Astrocyte (in vitro differentiated cells and primary cell): ENCODE measurements around the gene IRAG1. TPM values are rescaled to one million over a fixed set of nuclear protein-coding genes. Genes with fewer than 3 reads are reported as not detected.

ENCODE experiments used
- DNase-seq: peaks from one replicate; pipeline ENCODE4 v3.0.0-alpha.2; 2010; ENCODE audit warnings: low read depth
- FAIRE-seq: peaks from 2 replicates; lab custom pipeline; 2011; peaks lifted over from hg19 to GRCh38; lab: Jason Lieb, UNC
- H2AFZ ChIP-seq: 2 replicates; pipeline ENCODE4 v1.6.0; 2012; ENCODE audit warnings: low read depth, low read length, inconsistent platforms
- H3K27ac ChIP-seq: 2 replicates; pipeline ENCODE4 v1.5.1; 2011; ENCODE audit warnings: low read depth, low read length, inconsistent platforms
- H3K27me3 ChIP-seq: 2 replicates; pipeline ENCODE4 v1.6.0; 2011; ENCODE audit warnings: low read length, inconsistent platforms; ENCODE audit not compliant: insufficient read depth
- H3K36me3 ChIP-seq: 2 replicates; pipeline ENCODE4 v1.5.1; 2011; ENCODE audit warnings: low read length, inconsistent platforms; ENCODE audit not compliant: insufficient read depth
- H3K4me1 ChIP-seq: 2 replicates; pipeline ENCODE4 v1.5.1; 2011; ENCODE audit warnings: low read length, inconsistent platforms; ENCODE audit not compliant: insufficient read depth
- H3K4me2 ChIP-seq: 2 replicates; pipeline ENCODE4 v1.6.0; 2012; ENCODE audit warnings: low read length, inconsistent platforms
- H3K4me3 ChIP-seq: 2 replicates; pipeline ENCODE4 v1.5.1; 2011; ENCODE audit warnings: low read depth, mild to moderate bottlenecking, low read length, inconsistent platforms; ENCODE audit not compliant: insufficient read depth
- H3K79me2 ChIP-seq: 2 replicates; pipeline ENCODE4 v1.6.0; 2012; ENCODE audit warnings: mild to moderate bottlenecking, low read length, inconsistent platforms; ENCODE audit not compliant: insufficient read depth
- H3K9ac ChIP-seq: 2 replicates; pipeline ENCODE4 v1.6.0; 2012; ENCODE audit warnings: mild to moderate bottlenecking, low read length, inconsistent platforms
- H3K9me3 ChIP-seq: 2 replicates; pipeline ENCODE4 v1.5.1; 2012; ENCODE audit warnings: low read depth, mild to moderate bottlenecking, low read length, inconsistent platforms; ENCODE audit not compliant: insufficient read depth
- H4K20me1 ChIP-seq: 2 replicates; pipeline ENCODE4 v1.6.0; 2012; ENCODE audit warnings: low read length, inconsistent platforms; ENCODE audit not compliant: insufficient read depth
- H3K27ac Mint-ChIP-seq: one replicate; pipeline ENCODE4 v1.8.0; 2021; ENCODE audit warnings: mild to moderate bottlenecking, mixed read lengths; ENCODE audit not compliant: unreplicated experiment
- H3K27me3 Mint-ChIP-seq: one replicate; pipeline ENCODE4 v1.8.0; 2021; ENCODE audit warnings: low read depth, mixed read lengths; ENCODE audit not compliant: unreplicated experiment
- H3K36me3 Mint-ChIP-seq: one replicate; pipeline ENCODE4 v1.8.0; 2021; ENCODE audit warnings: low read depth, mixed read lengths; ENCODE audit not compliant: unreplicated experiment
- H3K4me1 Mint-ChIP-seq: one replicate; pipeline ENCODE4 v1.8.0; 2021; ENCODE audit warnings: low read depth, mixed read lengths; ENCODE audit not compliant: unreplicated experiment
- H3K4me3 Mint-ChIP-seq: one replicate; pipeline ENCODE4 v1.8.0; 2021; ENCODE audit warnings: mild to moderate bottlenecking, moderate library complexity, mixed read lengths; ENCODE audit not compliant: unreplicated experiment
- H3K9me3 Mint-ChIP-seq: one replicate; pipeline ENCODE4 v1.8.0; 2021; ENCODE audit warnings: mild to moderate bottlenecking, mixed read lengths; ENCODE audit not compliant: unreplicated experiment
- EZH2 ChIP-seq: IDR thresholded peaks from 2 replicates; pipeline ENCODE4 v1.6.1; 2012; ENCODE audit warnings: mild to moderate bottlenecking, low read length, inconsistent platforms; ENCODE audit not compliant: insufficient read depth
- total RNA-seq: library from RNA; stranded (reverse); gene quantifications from 2 replicates; pipeline ENCODE4 v1.2.1, GENCODE V29; 2021
- TF ChIP-seq, protein P1 (sequence below): IDR thresholded peaks from 2 replicates; pipeline ENCODE4 v1.5.1; 2011; ENCODE audit warnings: low read depth, mild to moderate bottlenecking, inconsistent platforms, low read length, moderate library complexity; ENCODE audit not compliant: insufficient read depth

Gene IRAG1
- total RNA-seq, 1 donor from 2014 or later: 3.7 TPM

GRCh38 chr11:10648871-10649270 is 44.7 kb downstream of the IRAG1 start:
- Mint-ChIP-seq H3K9me3 (no peaks in the 10 kb centered on the region), H3K27me3 (peaks cover 5% of the 10 kb centered on the region), H3K36me3 (peaks cover 1% of the 10 kb centered on the region), H3K27ac (no peak overlapping the region), H3K4me3 (no peak overlapping the region), H3K4me1 (peaks cover 11% of the 10 kb centered on the region)
- Histone ChIP-seq H2AFZ (no peak overlapping the region), H3K9me3 (no peaks in the 10 kb centered on the region), H3K9ac (no peak overlapping the region), H4K20me1 (no peaks in the 10 kb centered on the region), H3K27me3 (no peaks in the 10 kb centered on the region), H3K36me3 (no peaks in the 10 kb centered on the region), H3K4me2 (no peak overlapping the region), H3K4me1 (peaks cover 13% of the 10 kb centered on the region), H3K4me3 (no peak overlapping the region), H3K79me2 (no peaks in the 10 kb centered on the region), H3K27ac (no peak overlapping the region)
- DNase-seq (no peak), FAIRE-seq (no peak)
- no peak for TF ChIP-seq EZH2
- TF ChIP-seq, protein P1, sequence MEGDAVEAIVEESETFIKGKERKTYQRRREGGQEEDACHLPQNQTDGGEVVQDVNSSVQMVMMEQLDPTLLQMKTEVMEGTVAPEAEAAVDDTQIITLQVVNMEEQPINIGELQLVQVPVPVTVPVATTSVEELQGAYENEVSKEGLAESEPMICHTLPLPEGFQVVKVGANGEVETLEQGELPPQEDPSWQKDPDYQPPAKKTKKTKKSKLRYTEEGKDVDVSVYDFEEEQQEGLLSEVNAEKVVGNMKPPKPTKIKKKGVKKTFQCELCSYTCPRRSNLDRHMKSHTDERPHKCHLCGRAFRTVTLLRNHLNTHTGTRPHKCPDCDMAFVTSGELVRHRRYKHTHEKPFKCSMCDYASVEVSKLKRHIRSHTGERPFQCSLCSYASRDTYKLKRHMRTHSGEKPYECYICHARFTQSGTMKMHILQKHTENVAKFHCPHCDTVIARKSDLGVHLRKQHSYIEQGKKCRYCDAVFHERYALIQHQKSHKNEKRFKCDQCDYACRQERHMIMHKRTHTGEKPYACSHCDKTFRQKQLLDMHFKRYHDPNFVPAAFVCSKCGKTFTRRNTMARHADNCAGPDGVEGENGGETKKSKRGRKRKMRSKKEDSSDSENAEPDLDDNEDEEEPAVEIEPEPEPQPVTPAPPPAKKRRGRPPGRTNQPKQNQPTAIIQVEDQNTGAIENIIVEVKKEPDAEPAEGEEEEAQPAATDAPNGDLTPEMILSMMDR: no peak

DNA sequence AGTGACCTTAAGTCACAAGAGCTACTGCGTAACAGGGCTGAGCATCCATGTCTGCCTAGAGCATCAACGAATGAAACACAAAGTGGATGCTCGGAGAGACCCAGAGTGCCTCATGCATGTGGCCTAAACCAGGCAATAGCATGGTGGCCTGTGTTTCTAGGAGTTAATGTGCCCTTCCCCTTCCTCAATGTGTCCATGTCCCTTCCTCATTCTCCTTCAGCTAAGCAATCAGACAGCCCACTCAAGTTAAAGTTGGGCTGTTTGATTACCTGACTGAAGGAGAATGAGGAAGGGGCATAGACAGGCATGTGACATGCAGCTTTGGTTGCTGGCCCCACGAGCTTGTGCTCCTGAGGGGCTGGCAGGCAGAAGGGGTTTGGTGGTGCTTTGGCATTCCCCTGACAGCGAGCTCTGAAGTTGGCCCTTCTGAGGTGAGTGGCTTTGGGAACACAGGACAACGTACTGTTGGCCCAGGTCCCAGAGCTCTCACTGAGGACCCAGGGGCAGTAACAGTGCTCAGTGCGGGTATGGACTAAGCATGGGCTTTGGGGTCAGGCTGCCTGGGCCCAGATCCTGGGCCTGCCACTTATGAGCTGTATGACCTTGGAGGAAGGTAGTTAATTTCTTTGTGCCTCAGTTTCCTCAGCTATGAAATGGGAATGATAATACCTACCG is 46.7 kb downstream of the IRAG1 start:
- no peak for DNase-seq
- Histone ChIP-seq H3K36me3 (no peaks in the 10 kb centered on the region), H2AFZ (no peak overlapping the region), H3K4me2 (no peak overlapping the region), H3K9ac (no peak overlapping the region), H3K9me3 (no peaks in the 10 kb centered on the region), H3K4me1 (peaks cover 8% of the 10 kb centered on the region), H3K27ac (no peak overlapping the region), H3K4me3 (no peak overlapping the region), H4K20me1 (no peaks in the 10 kb centered on the region), H3K79me2 (no peaks in the 10 kb centered on the region), H3K27me3 (no peaks in the 10 kb centered on the region)
- Mint-ChIP-seq H3K27me3 (no peaks in the 10 kb centered on the region), H3K27ac (no peak overlapping the region), H3K4me1 (peaks cover 11% of the 10 kb centered on the region), H3K4me3 (no peak overlapping the region), H3K36me3 (peaks cover 2% of the 10 kb centered on the region), H3K9me3 (peaks cover 1% of the 10 kb centered on the region)
- FAIRE-seq: no peak
- no peak for TF ChIP-seq EZH2
- TF ChIP-seq, protein P1: no peak

- H3K36me3 ChIP-seq: no peaks in the 10 kb centered on the region
- H3K9ac ChIP-seq: no peak overlapping the region
- H3K36me3 Mint-ChIP-seq: peaks cover 2% of the 10 kb centered on the region
- FAIRE-seq (no peak), DNase-seq (no peak)
- H3K27ac ChIP-seq: no peak overlapping the region
- no peaks in the 10 kb centered on the region for H3K9me3 ChIP-seq
- no peak overlapping the region for H3K27ac Mint-ChIP-seq
- TF ChIP-seq EZH2: no peak
- TF ChIP-seq, protein P1: no peak
- H3K4me3 ChIP-seq: no peak overlapping the region
- H3K4me1 Mint-ChIP-seq: peaks cover 11% of the 10 kb centered on the region
- peaks cover 4% of the 10 kb centered on the region for H3K4me1 ChIP-seq
- H4K20me1 ChIP-seq: no peaks in the 10 kb centered on the region
- peaks cover 1% of the 10 kb centered on the region for H3K9me3 Mint-ChIP-seq
- no peaks in the 10 kb centered on the region for H3K79me2 ChIP-seq
- no peak overlapping the region for H3K4me2 ChIP-seq
- H3K27me3 ChIP-seq: no peaks in the 10 kb centered on the region
- no peak overlapping the region for H2AFZ ChIP-seq
- H3K4me3 Mint-ChIP-seq: no peak overlapping the region
- no peaks in the 10 kb centered on the region for H3K27me3 Mint-ChIP-seq
Measured at GRCh38 chr11:10646005-10646404, 47.5 kb downstream of the IRAG1 start.
